ENCODE results near the gene SLC2A5. TPM values are rescaled to one million over a fixed set of nuclear protein-coding genes. Genes with fewer than 3 reads are reported as not detected.
A peak's percentile ranks its signal among the peaks of the same experiment; 100 is the strongest.

The SLC2A5 gene
- total RNA-seq, 8 experiments from 2014 or later, result 0.11 to 1.3 (median 0.24) TPM; not detected in 1

DNA sequence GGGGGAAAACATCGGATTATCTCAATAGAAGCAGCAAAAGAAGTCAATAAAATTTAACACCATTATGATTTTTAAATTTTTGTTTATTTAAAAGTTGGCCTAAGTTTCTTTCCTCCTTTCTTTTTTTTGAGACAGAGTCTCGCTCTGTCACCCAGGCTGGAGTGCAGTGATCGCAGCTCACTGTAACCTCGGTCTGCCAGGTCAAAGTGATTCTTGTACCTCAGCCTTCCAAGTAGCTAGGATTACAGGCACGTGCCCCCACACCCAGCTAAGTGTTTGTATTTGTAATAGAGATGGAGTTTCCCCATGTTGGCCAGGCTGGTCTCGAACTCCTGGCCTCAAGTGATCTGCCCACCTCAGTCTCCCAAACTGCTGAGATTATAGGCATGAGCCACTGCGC, 20.9 kb downstream of the SLC2A5 start:
- in situ Hi-C loops (cut with MboI; ENCODE audit: low pct_unique_long_range_greater_than_20kb in 2 of 9, low sequenced_read_pairs in 9 of 9, unreplicated experiment in 9 of 9), result no loop called here
- WGBS, 10 experiments, result 16 to 100% (median 87%) methylated on average over 2 to 7 of the region's 7 CpGs
- H3K4me1 ChIP-seq (replicated peaks in 1 of 2), result no peaks in the 10 kb centered on the region
- H3K4me3 ChIP-seq, result no peak overlapping the region
- no peak for ATAC-seq (replicated peaks in 6 of 8)
- H3K27ac ChIP-seq, result no peak overlapping the region

DNA sequence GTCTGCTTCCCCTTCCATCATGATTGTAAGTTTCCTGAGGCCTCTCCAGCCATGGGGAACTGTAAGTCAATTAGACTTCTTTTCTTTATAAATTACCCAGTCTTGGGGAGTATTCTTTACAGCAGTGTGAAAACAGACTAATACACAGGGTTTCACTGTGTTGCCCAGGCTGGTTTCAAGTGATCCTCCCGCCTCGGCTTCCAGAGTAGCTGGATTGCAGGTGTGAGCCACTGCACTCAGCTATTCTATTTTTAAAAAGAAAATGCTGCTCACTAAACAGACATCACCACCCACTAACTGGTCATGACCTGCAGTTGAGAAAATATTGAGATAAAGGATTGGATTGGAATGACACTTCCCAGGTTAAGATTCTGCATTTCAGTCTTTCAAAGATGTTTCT, 22.4 kb downstream of the SLC2A5 start:
- in situ Hi-C loops (cut with MboI; ENCODE audit: low pct_unique_long_range_greater_than_20kb in 2 of 9, low sequenced_read_pairs in 9 of 9, unreplicated experiment in 9 of 9), result no loop called here
- H3K27ac ChIP-seq, result no peak overlapping the region

DNA sequence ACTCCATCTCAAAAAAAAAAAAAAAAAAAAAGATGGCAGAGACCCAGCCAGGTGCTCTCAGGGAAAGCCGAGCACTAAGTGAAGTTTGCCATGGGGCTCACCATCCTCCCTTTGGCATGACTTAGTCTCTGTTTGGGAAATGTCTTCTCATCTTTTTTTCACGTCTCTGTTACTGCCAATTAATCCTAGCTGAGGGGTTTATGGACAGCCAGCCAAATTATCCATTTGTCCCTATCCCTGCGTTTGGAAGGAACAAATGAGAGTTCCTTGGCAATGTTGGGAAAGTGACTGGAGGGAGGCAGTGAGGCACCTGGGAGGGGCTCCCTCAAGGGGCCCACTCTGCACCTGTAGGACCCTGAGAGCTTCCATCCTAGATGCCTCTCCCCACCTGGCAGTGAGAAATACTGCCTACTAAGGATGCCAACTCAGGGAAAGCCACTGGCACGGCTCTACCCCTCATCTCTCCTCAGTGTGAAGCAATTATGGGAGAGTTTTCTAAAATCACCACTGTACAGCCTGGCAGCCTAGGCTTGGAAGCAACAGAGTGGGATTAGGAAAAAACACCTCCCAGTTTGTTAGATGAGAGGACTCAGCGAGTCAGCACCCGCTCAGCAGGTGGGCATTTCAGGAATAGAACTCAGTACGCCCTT, 23.4 kb downstream of the SLC2A5 start:
- ATAC-seq (replicated peaks in 6 of 8), result no peak
- Histone ChIP-seq H3K27ac (no peak overlapping the region), H3K4me3 (no peak overlapping the region), H3K4me1 (replicated peaks in 1 of 2) (no peaks in the 10 kb centered on the region)
- 31 to 100% (median 79%) methylated on average over 1 to 7 of the region's 7 CpGs; no CpG with 5 or more reads in 2 of the 10 experiments for WGBS, 10 experiments
- in situ Hi-C loops (cut with MboI; ENCODE audit: low pct_unique_long_range_greater_than_20kb in 2 of 9, low sequenced_read_pairs in 9 of 9, unreplicated experiment in 9 of 9), result no loop called here

More for the DNA sequence above, 22.4 kb downstream of the SLC2A5 start:
- Histone ChIP-seq H3K4me3 (no peak overlapping the region), H3K4me1 (replicated peaks in 1 of 2) (no peaks in the 10 kb centered on the region)
- ATAC-seq (replicated peaks in 6 of 8), result no peak
- WGBS, 10 experiments, result 40 to 94% (median 83%) methylated on average over 2 of the region's 2 CpGs; no CpG with 5 or more reads in 3 of the 10 experiments

DNA sequence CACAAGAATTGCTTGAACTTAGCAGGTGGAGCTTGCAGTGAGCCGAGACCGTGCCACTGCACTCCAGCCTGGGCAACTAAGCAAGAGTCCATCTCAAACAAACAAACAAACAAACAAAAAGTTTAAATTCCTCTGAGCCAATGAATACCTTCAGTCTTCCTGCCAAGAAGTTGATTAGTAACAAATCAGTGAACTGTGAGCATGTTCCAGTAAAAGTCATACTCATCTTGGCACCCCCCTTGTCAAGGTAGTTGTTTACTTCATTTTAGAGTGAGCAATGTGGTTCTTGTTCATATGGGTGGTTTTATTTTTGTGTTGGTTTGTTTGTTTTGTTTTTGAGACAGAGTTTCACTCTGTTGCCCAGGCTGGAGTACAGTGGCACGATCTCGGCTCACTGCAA, 25.2 kb downstream of the SLC2A5 start:
- in situ Hi-C loops (cut with MboI; ENCODE audit: low pct_unique_long_range_greater_than_20kb in 2 of 9, low sequenced_read_pairs in 9 of 9, unreplicated experiment in 9 of 9), result no loop called here
- no peak for ATAC-seq (replicated peaks in 6 of 8)
- WGBS, 10 experiments, result 66 to 100% (median 91%) methylated on average over 2 to 4 of the region's 4 CpGs; no CpG with 5 or more reads in 3 of the 10 experiments
- Histone ChIP-seq H3K4me3 (no peak overlapping the region), H3K27ac (no peak overlapping the region), H3K4me1 (replicated peaks in 1 of 2) (no peaks in the 10 kb centered on the region)

DNA sequence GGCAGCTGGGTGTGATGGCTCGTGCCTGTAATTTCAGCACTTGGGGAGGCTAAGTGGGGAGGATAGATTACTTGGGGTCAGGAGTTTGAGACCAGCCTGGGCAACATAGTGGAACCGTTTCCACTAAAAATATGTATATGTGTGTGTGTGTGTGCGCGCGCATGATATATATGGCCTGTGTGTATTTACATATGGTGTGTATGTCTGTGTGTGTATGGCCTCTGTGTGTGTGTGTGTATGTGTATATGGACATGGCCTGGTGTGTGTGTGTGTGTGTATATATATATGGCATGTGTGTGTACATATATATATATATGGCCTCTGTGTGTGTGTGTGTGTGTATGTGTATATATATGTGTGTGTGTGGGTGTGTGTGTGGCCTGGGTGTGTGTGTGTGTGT, 27.2 kb downstream of the SLC2A5 start:
- in situ Hi-C loops (cut with MboI; ENCODE audit: low pct_unique_long_range_greater_than_20kb in 2 of 9, low sequenced_read_pairs in 9 of 9, unreplicated experiment in 9 of 9), result no loop called here
- Histone ChIP-seq H3K4me1 (replicated peaks in 1 of 2) (no peaks in the 10 kb centered on the region), H3K27ac (no peak overlapping the region), H3K4me3 (no peak overlapping the region)
- 33 to 100% (median 83%) methylated on average over 1 to 5 of the region's 5 CpGs; no CpG with 5 or more reads in 4 of the 10 experiments for WGBS, 10 experiments
- ATAC-seq (replicated peaks in 6 of 8), result no peak

DNA sequence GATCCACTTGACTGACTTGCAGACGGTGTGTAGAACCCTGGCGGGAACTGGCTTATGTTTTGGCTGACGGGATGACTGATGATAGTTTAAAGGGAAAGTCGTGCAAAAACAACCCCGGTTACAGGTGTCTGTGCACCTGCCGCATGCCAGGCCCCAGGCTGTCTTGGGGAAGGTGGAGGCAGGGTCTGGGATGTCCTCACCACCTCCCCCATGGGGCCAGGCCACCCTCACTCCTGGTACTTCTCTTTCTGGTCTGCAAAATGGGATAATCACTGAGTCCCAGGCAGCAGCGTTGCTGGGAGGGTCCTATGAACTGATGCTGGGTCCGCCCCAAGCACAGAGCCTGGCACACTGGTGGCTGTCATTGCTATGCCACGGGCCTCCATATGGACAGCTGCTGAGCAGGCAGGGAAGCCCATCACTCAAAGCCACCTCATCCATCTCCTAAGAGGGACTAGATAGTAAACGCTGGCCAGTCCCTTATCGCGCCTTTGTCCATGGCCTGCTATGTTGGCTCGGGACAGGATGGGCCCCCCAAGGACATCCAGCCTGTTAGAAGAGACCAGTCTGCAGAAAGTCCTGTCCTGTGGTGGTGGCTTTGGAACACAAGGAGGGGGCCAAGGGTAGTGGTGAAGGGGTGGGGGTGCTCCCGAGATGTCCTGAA, 28.2 kb downstream of the SLC2A5 start:
- Histone ChIP-seq H3K4me3 (no peak overlapping the region), H3K4me1 (replicated peaks in 1 of 2) (no peaks in the 10 kb centered on the region), H3K27ac (no peak overlapping the region)
- 0 to 96% (median 70%) methylated on average over 1 to 11 of the region's 14 CpGs; no CpG with 5 or more reads in 3 of the 10 experiments for WGBS, 10 experiments
- no peak for ATAC-seq (replicated peaks in 6 of 8)
- in situ Hi-C loops (cut with MboI; ENCODE audit: low pct_unique_long_range_greater_than_20kb in 2 of 9, low sequenced_read_pairs in 9 of 9, unreplicated experiment in 9 of 9), result no loop called here

DNA sequence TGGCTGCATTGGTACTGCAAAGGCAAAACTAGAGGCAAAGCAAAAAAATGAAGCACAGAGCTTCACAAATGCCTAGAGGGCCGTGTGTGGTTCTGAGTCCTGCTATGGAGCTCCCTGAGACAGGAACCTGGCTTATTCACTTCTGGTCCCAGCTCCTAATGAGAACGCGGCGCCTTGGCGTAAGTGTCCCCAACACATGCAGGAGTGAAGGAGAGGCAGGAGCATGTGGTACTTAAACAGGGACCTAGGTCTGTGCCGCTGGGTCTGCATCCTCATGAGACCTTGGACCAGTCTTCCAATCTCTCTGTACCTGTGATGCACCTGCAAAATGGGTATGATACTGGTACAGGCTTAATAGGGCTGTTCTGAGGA, 28.8 kb downstream of the SLC2A5 start:
- H3K27ac ChIP-seq, result no peak overlapping the region
- in situ Hi-C loops (cut with MboI; ENCODE audit: low pct_unique_long_range_greater_than_20kb in 2 of 9, low sequenced_read_pairs in 9 of 9, unreplicated experiment in 9 of 9), result no loop called here
- 50 to 100% (median 95%) methylated on average over 1 to 6 of the region's 6 CpGs; no CpG with 5 or more reads in 3 of the 10 experiments for WGBS, 10 experiments
- no peak overlapping the region for H3K4me3 ChIP-seq
- H3K4me1 ChIP-seq (replicated peaks in 1 of 2), result no peaks in the 10 kb centered on the region
- ATAC-seq (replicated peaks in 6 of 8), result no peak

DNA sequence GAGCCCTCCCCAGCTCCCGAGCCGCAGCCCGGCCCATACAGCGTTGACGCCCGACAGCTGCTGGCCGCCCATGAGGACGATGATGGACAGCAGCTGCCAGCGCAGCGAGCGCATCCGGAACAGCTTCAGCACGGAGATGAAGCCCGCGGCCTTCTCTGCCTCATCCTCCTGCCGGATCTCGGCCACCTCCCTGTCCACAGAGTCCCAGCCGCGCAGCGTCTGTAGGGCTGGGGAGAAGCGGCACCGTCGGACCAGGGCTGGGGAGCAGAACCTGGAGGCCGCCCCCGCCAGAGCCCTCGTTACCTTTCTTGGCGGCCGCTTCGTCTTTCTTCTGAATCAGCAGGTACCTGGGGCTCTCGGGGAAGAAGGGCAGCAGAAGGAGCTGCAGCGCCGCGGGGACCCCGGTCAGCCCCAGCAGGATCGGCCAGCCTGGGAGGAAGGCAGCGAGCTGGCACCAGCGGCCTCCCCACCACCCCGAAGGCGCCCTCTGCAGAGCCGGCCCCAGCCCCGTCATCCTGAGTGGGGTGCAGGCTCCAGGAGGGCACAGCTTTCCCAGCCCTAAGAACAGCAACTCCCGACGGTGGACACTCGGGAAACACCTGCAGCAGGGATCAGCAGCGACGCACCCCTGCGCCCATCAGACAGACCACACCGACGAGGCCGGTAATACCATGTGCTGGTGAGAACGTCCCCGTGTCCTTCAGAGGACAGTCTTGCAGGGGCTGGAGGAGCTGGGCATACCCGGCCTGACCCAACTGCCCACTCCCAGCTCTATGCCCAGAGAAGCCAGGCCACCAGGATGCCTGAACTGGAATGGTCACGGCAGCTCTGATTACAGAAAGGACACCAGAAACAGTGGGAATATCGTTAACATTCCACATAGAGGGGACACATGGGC, 29.4 kb downstream of the SLC2A5 start:
- Histone ChIP-seq H3K4me3 (no peak overlapping the region), H3K4me1 (replicated peaks in 1 of 2) (no peaks in the 10 kb centered on the region), H3K27ac (no peak overlapping the region)
- peak in 4 of 8 experiments; percentile 8 to 40 (median 13) for ATAC-seq (replicated peaks in 6 of 8)
- WGBS, 10 experiments, result 30 to 90% (median 57%) methylated on average over 1 to 8 of the region's 55 CpGs; no CpG with 5 or more reads in 5 of the 10 experiments
- in situ Hi-C loops (cut with MboI; ENCODE audit: low pct_unique_long_range_greater_than_20kb in 2 of 9, low sequenced_read_pairs in 9 of 9, unreplicated experiment in 9 of 9), result no loop called here

DNA sequence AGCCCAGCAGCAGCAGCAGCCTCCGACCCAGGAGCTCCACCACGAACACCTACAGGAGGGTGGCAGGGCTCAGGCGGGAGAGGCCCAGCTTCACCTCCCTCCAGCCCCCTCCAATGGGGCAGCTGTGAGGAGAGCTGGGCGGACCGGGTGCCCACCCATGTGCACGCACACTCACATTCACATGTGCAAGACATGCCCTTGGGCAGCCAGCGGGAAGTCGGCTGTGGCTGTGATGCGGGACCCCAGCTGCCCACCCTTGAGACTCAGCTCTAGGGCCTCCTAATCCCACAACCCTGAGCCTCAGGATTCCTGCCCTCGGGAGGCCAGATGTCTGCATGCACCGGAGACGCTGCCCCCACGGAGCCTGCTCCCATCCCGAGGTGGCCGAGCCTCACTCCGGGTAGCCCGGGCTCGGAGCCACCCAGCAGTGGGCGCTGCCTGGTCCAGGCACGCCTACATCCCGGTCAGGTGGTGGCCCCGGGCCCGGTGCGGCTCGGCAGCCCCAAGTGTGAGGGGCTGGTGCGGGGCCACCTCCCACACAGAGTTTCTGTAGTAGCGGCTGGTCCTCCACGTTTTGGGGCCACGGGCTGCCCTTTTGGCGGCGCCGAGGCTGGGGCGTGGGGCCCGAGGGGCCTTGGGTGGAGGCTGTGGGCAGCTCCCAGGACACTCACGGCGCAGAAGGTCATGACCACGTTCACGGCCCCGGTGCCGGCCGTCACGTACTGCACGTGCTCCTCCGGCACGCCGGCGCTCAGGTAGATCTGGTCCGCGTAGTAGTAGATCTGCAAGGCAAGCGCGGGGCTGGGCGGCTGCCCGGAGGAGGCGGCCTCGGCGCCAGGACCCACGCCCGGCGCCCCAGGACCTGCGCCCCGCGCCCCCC, 30.3 kb downstream of the SLC2A5 start:
- Histone ChIP-seq H3K4me1 (replicated peaks in 1 of 2) (no peaks in the 10 kb centered on the region), H3K27ac (no peak overlapping the region), H3K4me3 (no peak overlapping the region)
- ATAC-seq (replicated peaks in 6 of 8), result peak in 4 of 8 experiments; percentile 19 to 44 (median 32)
- in situ Hi-C loops (cut with MboI; ENCODE audit: low pct_unique_long_range_greater_than_20kb in 2 of 9, low sequenced_read_pairs in 9 of 9, unreplicated experiment in 9 of 9), result no loop called here
- 74 to 100% (median 92%) methylated on average over 3 to 14 of the region's 62 CpGs; no CpG with 5 or more reads in 6 of the 10 experiments for WGBS, 10 experiments

DNA sequence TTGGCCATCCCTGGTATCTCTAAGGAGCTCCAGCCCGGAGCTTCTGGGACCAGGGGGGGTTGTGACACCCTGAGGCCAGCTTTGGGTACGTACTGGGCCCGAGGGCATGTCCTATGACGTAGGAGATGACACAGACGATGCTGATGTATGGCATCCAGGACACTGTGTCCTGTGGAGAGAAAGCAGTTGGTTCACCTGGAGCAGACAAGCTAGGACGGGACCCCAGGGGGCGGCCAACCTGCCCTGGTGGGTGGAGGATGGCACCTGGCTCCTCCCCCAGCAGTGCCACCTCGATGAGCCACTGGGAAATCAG, 31.1 kb downstream of the SLC2A5 start:
- WGBS, 10 experiments, result 20 to 100% (median 84%) methylated on average over 1 to 5 of the region's 8 CpGs; no CpG with 5 or more reads in 4 of the 10 experiments

DNA sequence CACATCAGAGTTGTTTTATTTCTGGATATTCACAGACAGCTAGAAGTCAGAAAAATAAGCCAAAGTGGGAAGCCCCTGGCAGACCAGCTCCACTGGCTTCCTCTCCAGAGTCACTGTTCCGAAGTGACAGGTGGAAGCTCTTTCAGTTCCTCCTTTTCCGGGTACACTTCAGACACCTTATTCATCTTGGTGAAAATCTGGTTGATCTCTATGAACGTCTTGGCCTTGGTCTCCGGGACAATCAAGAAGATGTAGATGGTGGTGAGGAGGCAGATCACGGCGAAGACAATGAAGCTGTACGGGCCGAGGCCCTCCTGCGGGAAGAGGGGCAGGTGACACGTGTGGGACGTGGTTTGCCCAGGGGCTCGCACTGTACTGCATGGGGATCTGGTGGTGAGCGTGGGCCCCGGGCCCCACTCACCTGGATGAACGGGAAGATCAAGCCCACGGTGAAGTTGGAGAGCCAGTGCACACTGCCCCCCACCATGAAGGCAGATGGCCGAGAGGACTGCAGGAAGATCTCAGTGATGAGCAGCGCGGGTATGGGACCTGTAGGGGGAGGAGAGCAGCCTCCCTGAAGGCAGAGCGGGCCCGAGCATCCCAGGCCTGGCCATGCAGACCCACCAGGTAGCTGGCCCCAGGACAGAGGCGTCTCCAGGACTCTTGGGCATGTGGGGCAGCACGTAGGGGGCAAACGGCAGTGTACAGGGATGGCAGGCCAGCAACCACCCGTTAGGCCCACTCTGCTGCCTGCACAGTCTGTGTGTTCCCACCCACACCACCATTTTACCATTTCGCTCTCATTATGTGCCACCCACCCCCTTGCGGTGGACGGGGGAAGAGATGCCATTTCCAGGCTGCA, 31.7 kb downstream of the SLC2A5 start:
- in situ Hi-C loops (cut with MboI; ENCODE audit: low pct_unique_long_range_greater_than_20kb in 2 of 9, low sequenced_read_pairs in 9 of 9, unreplicated experiment in 9 of 9), result no loop called here
- H3K27ac ChIP-seq, result no peak overlapping the region
- no peak overlapping the region for H3K4me3 ChIP-seq
- no peaks in the 10 kb centered on the region for H3K4me1 ChIP-seq (replicated peaks in 1 of 2)
- no peak for ATAC-seq (replicated peaks in 6 of 8)
- WGBS, 10 experiments, result 60 to 90% (median 81%) methylated on average over 1 to 10 of the region's 28 CpGs; no CpG with 5 or more reads in 3 of the 10 experiments

More for the DNA sequence above, 31.1 kb downstream of the SLC2A5 start:
- no peak for ATAC-seq (replicated peaks in 6 of 8)
- Histone ChIP-seq H3K4me1 (replicated peaks in 1 of 2) (no peaks in the 10 kb centered on the region), H3K27ac (no peak overlapping the region), H3K4me3 (no peak overlapping the region)
- in situ Hi-C loops (cut with MboI; ENCODE audit: low pct_unique_long_range_greater_than_20kb in 2 of 9, low sequenced_read_pairs in 9 of 9, unreplicated experiment in 9 of 9), result no loop called here

DNA sequence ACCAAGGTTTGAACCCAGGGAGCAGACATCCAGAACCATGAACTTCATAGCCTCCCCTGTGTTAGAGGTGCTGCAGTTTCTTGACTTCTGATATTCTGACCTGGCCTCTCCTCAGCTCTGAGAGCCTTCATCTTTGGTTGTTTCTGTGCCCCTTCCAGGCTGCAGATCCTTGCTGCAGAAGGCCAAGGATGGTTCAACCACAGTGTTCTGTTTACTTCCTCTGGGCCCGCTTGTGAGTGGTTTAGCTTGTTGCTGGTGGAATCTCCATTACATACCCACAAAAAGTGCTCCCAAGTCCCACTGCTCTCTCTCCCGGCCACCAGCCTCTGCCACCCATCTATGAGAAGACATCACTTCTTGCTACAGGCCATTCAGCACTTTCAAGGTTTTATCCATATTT, 34.2 kb downstream of the SLC2A5 start:
- in situ Hi-C loops (cut with MboI; ENCODE audit: low pct_unique_long_range_greater_than_20kb in 2 of 9, low sequenced_read_pairs in 9 of 9, unreplicated experiment in 9 of 9), result no loop called here
- WGBS, 10 experiments, result 0 to 100% (median 90%) methylated on average over 1 to 2 of the region's 2 CpGs; no CpG with 5 or more reads in 2 of the 10 experiments

More for the DNA sequence above, 34.2 kb downstream of the SLC2A5 start:
- Histone ChIP-seq H3K4me1 (replicated peaks in 1 of 2) (no peaks in the 10 kb centered on the region), H3K27ac (no peak overlapping the region), H3K4me3 (no peak overlapping the region)
- no peak for ATAC-seq (replicated peaks in 6 of 8)

All from motor neuron (in vitro differentiated cells).